Epithelial cell of esophagus (primary cell): ENCODE measurements around the gene S100A9.

Experiments used
- DNase-seq: peaks from one replicate; pipeline ENCODE4 v3.0.0; 2010; ENCODE audit warnings: low read depth
- H3K4me3 ChIP-seq: 2 replicates; pipeline ENCODE4 v1.5.1; 2011; ENCODE audit warnings: mild to moderate bottlenecking, low read length, control low read depth
- CTCF ChIP-seq: IDR thresholded peaks from 2 replicates; pipeline ENCODE4 v1.5.1; 2011; ENCODE audit warnings: low read depth, mild to moderate bottlenecking, low read length, control low read depth, inconsistent platforms; ENCODE audit not compliant: insufficient read depth; ENCODE audit errors: missing control alignments

Gene S100A9

DNA sequence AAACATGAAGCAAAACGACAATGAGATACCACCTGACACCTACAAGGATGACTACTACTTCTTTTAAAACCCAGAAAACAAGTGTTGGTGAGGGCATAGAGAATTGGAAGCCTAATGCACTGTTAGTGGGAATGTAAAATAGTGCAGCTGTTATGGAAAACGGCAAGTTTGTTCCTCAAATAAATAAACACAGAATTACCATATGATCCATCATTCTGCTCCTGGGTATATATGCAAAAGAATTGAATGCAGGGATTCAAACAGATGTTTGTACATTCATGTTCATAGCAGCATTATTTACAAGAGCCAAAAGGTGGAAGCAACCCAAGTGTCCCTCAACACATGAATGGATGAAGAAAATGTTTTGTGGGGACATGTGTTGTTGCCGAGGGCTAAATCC, 34.6 kb downstream of the S100A9 start:
- no peak overlapping the region for H3K4me3 ChIP-seq
- no peak for TF ChIP-seq CTCF
- DNase-seq, result no peak

- H3K4me3 ChIP-seq, result no peak overlapping the region
- TF ChIP-seq CTCF, result no peak
These were observed 35.2 kb downstream of the S100A9 start for GRCh38 chr1:153392822-153393221.

GRCh38 chr1:153393926-153394325, 36.3 kb downstream of the S100A9 start:
- peak; percentile 4 for TF ChIP-seq CTCF
- H3K4me3 ChIP-seq, result no peak overlapping the region
- DNase-seq, result peak; percentile 51

More at GRCh38 chr1:153392822-153393221, 35.2 kb downstream of the S100A9 start:
- DNase-seq, result no peak

- DNase-seq, result no peak
- TF ChIP-seq CTCF, result no peak
- H3K4me3 ChIP-seq, result no peak overlapping the region
These were observed 36.7 kb downstream of the S100A9 start for GRCh38 chr1:153394391-153394790.

DNA sequence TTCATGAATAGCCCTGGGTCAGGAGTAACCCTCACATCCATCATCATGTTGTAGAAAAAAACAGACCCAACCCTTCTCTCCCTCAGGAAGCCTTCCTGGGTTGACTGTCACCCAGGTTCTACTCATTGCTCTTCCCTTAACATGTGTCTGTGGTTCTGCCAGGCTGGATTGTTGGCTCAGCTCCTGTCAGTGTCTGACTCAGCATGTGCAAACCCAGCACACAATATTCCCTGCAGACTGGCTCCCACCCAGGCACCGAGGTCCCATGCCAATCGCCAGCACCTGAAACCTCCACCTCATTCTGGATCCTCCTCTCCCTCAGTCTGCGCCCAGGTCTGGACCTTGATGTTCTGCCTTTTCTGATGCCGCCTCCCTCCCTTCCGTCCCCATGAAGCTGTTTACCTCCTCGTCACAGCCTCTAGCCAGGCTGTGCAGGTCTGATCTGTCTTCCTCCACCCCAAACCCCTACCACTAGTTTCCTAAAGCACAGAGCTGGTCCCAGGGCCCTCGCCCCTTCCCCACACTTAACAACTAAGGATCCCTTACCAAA, 37.6 kb downstream of the S100A9 start:
- DNase-seq, result peak; percentile 84
- H3K4me3 ChIP-seq, result no peak overlapping the region
- TF ChIP-seq CTCF, result no peak

- no peak overlapping the region for H3K4me3 ChIP-seq
- no peak for TF ChIP-seq CTCF
- no peak for DNase-seq
These were observed 38.1 kb downstream of the S100A9 start for GRCh38 chr1:153395776-153396175.

DNA sequence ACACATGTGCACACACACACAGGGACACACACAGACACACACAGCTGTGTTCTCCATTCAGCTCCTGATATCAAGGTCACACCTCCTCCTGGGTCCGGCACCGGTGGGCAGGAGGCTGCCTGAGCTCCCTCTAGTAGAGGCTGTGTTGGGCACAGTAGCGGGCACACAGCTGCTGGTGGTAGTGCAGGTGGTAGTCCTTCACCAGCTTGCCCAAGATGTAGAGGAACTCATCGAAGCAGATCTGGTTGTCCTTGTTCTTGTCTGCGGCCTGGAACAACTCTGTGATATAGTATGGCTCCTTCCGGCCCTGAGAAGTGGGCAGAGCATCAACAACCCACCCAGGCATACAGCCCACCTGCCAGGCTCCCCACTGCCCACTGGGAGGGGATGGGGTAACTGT, 38.8 kb downstream of the S100A9 start:
- DNase-seq, result no peak
- no peak for TF ChIP-seq CTCF
- no peak overlapping the region for H3K4me3 ChIP-seq
